ENCODE results near the gene PREB.

GRCh38 chr2:27136751-27137150 lies 2.3 kb upstream of the PREB start:
- TF ChIP-seq CTCF (IDR thresholded peaks at IDR 0.05) (no peak), POLR2A (IDR thresholded peaks at IDR 0.05) (no peak)
